Neural cell (in vitro differentiated cells): Measurements from ENCODE around the gene ARHGAP9. TPM values are rescaled to one million over a fixed set of nuclear protein-coding genes. Genes with fewer than 3 reads are reported as not detected.

Experiments used
- H2AFZ ChIP-seq: fragments of 200-600, 300-800 bp; sonication (generic), shearing (Covaris generic); 2 replicates; pipeline ENCODE4 v1.6.0; 2014; ENCODE audit warnings: low read depth, mild to moderate bottlenecking, antibody characterized with exemption, low read length, moderate library complexity
- H3F3A ChIP-seq: fragments of 200-600 bp; shearing (Covaris generic); 2 replicates; pipeline ENCODE4 v1.6.1; 2016; ENCODE audit warnings: mild to moderate bottlenecking, moderate library complexity, mixed read lengths, antibody characterized with exemption, low read length; ENCODE audit not compliant: insufficient read depth, poor library complexity, severe bottlenecking
- H3K27ac ChIP-seq: fragments of 200-600, 300-800 bp; sonication (generic), shearing (Covaris generic); 2 replicates; pipeline ENCODE4 v1.5.1; 2014; ENCODE audit warnings: mild to moderate bottlenecking, low read length, moderate library complexity
- H3K27me3 ChIP-seq: fragments of 300-800, 200-600 bp; sonication (generic), shearing (Covaris generic); 2 replicates; pipeline ENCODE4 v1.6.0; 2014; ENCODE audit warnings: mild to moderate bottlenecking, low read depth, low read length, moderate library complexity; ENCODE audit not compliant: insufficient read depth
- H3K36me3 ChIP-seq: fragments of 300-800, 200-600 bp; sonication (generic), shearing (Covaris generic); 2 replicates; pipeline ENCODE4 v1.5.1; 2014; ENCODE audit warnings: mild to moderate bottlenecking, antibody characterized with exemption, low read length, moderate library complexity; ENCODE audit not compliant: insufficient read depth
- H3K4me2 ChIP-seq: fragments of 300-800, 200-600 bp; sonication (generic), shearing (Covaris generic); 2 replicates; pipeline ENCODE4 v1.6.0; 2014; ENCODE audit warnings: mild to moderate bottlenecking, low read length
- H3K4me3 ChIP-seq: fragments of 300-800, 200-600 bp; sonication (generic), shearing (Covaris generic); 2 replicates; pipeline ENCODE4 v1.5.1; 2014; ENCODE audit warnings: mild to moderate bottlenecking, low read length, moderate library complexity
- H3K79me2 ChIP-seq: fragments of 200-600 bp; shearing (Covaris generic); replicated peaks from 2 replicates; pipeline ENCODE4 v1.6.0; 2014; ENCODE audit warnings: mild to moderate bottlenecking, low read length, moderate library complexity; ENCODE audit not compliant: insufficient read depth
- H3K9ac ChIP-seq: fragments of 300-800, 200-600 bp; sonication (generic), shearing (Covaris generic); 2 replicates; pipeline ENCODE4 v1.6.1; 2016; ENCODE audit warnings: mild to moderate bottlenecking, low read length, mixed read lengths
- H3K9me2 ChIP-seq: fragments of 200-600 bp; shearing (Covaris generic); 2 replicates; pipeline ENCODE4 v1.6.1; 2016; ENCODE audit warnings: mild to moderate bottlenecking, low read length, mixed read lengths; ENCODE audit not compliant: insufficient read depth
- H3K9me3 ChIP-seq: fragments of 200-600, 300-800 bp; sonication (generic), shearing (Covaris generic); 2 replicates; pipeline ENCODE4 v1.6.1; 2016; ENCODE audit warnings: mild to moderate bottlenecking, mixed run types, low read length, moderate library complexity, mixed read lengths
- H4K20me1 ChIP-seq: fragments of 200-600 bp; shearing (Covaris generic); 2 replicates; pipeline ENCODE4 v1.6.1; 2016; ENCODE audit warnings: mild to moderate bottlenecking, mixed run types; ENCODE audit not compliant: insufficient read depth
- EP300 ChIP-seq: fragments of 450-650 bp; conservative IDR thresholded peaks from 2 replicates; pipeline ENCODE4 v1.6.1; 2014; ENCODE audit warnings: antibody characterized with exemption, mild to moderate bottlenecking, moderate library complexity; ENCODE audit not compliant: poor library complexity, severe bottlenecking
- EZH2 ChIP-seq: fragments of 200-600, 300-800 bp; shearing (Covaris generic), sonication (generic); IDR thresholded peaks from 2 replicates; pipeline ENCODE4 v1.6.1; 2014; ENCODE audit warnings: antibody characterized with exemption, low read length, borderline replicate concordance, mild to moderate bottlenecking; ENCODE audit not compliant: insufficient read depth, poor library complexity, severe bottlenecking
- MXI1 ChIP-seq: fragments of 450-650 bp; conservative IDR thresholded peaks from 2 replicates; pipeline ENCODE4 v1.6.1; 2014; ENCODE audit warnings: antibody characterized with exemption, mild to moderate bottlenecking; ENCODE audit not compliant: poor library complexity, severe bottlenecking
- POLR2AphosphoS5 ChIP-seq: IDR thresholded peaks from 2 replicates; pipeline ENCODE4 v1.6.1; 2012
- RAD21 ChIP-seq: fragments of 450-650 bp; conservative IDR thresholded peaks from 2 replicates; pipeline ENCODE4 v1.6.1; 2014; ENCODE audit warnings: antibody characterized with exemption, mild to moderate bottlenecking, moderate library complexity
- SMC3 ChIP-seq: fragments of 450-650 bp; conservative IDR thresholded peaks from 2 replicates; pipeline ENCODE4 v1.6.1; 2014; ENCODE audit warnings: antibody characterized with exemption, mild to moderate bottlenecking, moderate library complexity; ENCODE audit not compliant: poor library complexity
- TAF1 ChIP-seq: IDR thresholded peaks from 2 replicates; pipeline ENCODE4 v1.6.1; 2012; ENCODE audit warnings: low read depth
- polyA plus RNA-seq: library from polyadenylated mRNA; depleted of rRNA; stranded (reverse); fragments of >200 nt; gene quantifications from 2 replicates; pipeline ENCODE4 v1.2.3, GENCODE V29; 2014
- TF ChIP-seq, protein P1 (sequence below): fragments of 450-650 bp; IDR thresholded peaks from 2 replicates; pipeline ENCODE4 v1.5.1; 2014; ENCODE audit warnings: antibody characterized with exemption, mild to moderate bottlenecking, moderate library complexity; ENCODE audit not compliant: poor library complexity, severe bottlenecking
- TF ChIP-seq, protein P2 (sequence below): IDR thresholded peaks from 2 replicates; pipeline ENCODE4 v1.6.1; 2012; ENCODE audit warnings: borderline replicate concordance

Gene ARHGAP9
- polyA plus RNA-seq, 1 donor from 2014 or later: not detected

DNA sequence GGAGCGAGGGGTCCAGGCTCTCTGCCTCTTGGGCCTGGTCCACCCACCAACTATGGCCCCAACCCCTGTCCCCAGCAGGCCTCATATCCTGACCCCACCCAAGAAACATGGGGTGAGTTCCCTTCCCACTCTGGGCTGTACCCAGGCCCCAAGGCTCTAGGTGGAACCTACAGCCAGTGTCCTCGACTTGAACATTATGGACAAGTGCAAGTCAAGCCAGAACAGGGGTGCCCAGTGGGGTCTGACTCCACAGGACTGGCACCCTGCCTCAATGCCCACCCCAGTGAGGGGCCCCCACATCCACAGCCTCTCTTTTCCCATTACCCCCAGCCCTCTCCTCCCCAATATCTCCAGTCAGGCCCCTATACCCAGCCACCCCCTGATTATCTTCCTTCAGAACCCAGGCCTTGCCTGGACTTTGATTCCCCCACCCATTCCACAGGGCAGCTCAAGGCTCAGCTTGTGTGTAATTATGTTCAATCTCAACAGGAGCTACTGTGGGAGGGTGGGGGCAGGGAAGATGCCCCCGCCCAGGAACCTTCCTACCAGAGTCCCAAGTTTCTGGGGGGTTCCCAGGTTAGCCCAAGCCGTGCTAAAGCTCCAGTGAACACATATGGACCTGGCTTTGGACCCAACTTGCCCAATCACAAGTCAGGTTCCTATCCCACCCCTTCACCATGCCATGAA, 8.6 kb downstream of the ARHGAP9 start:
- Histone ChIP-seq H3K79me2 (no peaks in the 10 kb centered on the region), H3K4me3 (no peak overlapping the region), H3K36me3 (no peaks in the 10 kb centered on the region), H3K9me3 (no peaks in the 10 kb centered on the region), H3K27me3 (peaks cover 57% of the 10 kb centered on the region), H2AFZ (no peak overlapping the region), H3K9me2 (no peaks in the 10 kb centered on the region), H4K20me1 (no peaks in the 10 kb centered on the region), H3K4me2 (no peak overlapping the region), H3K27ac (no peak overlapping the region), H3F3A (no peaks in the 10 kb centered on the region), H3K9ac (no peak overlapping the region)
- TF ChIP-seq EZH2: no peak
- TF ChIP-seq EP300: no peak
- no peak for TF ChIP-seq RAD21
- no peak for TF ChIP-seq SMC3
- TF ChIP-seq, protein P1, sequence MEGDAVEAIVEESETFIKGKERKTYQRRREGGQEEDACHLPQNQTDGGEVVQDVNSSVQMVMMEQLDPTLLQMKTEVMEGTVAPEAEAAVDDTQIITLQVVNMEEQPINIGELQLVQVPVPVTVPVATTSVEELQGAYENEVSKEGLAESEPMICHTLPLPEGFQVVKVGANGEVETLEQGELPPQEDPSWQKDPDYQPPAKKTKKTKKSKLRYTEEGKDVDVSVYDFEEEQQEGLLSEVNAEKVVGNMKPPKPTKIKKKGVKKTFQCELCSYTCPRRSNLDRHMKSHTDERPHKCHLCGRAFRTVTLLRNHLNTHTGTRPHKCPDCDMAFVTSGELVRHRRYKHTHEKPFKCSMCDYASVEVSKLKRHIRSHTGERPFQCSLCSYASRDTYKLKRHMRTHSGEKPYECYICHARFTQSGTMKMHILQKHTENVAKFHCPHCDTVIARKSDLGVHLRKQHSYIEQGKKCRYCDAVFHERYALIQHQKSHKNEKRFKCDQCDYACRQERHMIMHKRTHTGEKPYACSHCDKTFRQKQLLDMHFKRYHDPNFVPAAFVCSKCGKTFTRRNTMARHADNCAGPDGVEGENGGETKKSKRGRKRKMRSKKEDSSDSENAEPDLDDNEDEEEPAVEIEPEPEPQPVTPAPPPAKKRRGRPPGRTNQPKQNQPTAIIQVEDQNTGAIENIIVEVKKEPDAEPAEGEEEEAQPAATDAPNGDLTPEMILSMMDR: no peak
- no peak for TF ChIP-seq POLR2AphosphoS5
- TF ChIP-seq, protein P2, sequence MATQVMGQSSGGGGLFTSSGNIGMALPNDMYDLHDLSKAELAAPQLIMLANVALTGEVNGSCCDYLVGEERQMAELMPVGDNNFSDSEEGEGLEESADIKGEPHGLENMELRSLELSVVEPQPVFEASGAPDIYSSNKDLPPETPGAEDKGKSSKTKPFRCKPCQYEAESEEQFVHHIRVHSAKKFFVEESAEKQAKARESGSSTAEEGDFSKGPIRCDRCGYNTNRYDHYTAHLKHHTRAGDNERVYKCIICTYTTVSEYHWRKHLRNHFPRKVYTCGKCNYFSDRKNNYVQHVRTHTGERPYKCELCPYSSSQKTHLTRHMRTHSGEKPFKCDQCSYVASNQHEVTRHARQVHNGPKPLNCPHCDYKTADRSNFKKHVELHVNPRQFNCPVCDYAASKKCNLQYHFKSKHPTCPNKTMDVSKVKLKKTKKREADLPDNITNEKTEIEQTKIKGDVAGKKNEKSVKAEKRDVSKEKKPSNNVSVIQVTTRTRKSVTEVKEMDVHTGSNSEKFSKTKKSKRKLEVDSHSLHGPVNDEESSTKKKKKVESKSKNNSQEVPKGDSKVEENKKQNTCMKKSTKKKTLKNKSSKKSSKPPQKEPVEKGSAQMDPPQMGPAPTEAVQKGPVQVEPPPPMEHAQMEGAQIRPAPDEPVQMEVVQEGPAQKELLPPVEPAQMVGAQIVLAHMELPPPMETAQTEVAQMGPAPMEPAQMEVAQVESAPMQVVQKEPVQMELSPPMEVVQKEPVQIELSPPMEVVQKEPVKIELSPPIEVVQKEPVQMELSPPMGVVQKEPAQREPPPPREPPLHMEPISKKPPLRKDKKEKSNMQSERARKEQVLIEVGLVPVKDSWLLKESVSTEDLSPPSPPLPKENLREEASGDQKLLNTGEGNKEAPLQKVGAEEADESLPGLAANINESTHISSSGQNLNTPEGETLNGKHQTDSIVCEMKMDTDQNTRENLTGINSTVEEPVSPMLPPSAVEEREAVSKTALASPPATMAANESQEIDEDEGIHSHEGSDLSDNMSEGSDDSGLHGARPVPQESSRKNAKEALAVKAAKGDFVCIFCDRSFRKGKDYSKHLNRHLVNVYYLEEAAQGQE: no peak
- TF ChIP-seq MXI1: no peak
- no peak for TF ChIP-seq TAF1

DNA sequence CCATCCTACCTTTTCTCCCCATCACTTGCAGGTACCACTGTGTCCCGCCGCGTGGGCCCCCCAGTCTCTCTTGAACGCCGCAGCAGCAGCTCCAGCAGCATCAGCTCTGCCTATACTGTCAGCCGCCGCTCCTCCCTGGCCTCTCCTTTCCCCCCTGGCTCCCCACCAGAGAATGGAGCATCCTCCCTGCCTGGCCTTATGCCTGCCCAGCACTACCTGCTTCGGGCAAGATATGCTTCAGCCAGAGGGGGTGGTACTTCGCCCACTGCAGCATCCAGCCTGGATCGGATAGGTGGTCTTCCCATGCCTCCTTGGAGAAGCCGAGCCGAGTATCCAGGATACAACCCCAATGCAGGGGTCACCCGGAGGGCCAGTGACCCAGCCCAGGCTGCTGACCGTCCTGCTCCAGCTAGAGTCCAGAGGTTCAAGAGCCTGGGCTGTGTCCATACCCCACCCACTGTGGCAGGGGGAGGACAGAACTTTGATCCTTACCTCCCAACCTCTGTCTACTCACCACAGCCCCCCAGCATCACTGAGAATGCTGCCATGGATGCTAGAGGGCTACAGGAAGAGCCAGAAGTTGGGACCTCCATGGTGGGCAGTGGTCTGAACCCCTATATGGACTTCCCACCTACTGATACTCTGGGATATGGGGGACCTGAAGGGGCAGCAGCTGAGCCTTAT, 9.2 kb downstream of the ARHGAP9 start:
- Histone ChIP-seq H3F3A (no peaks in the 10 kb centered on the region), H3K27me3 (peaks cover 50% of the 10 kb centered on the region), H2AFZ (no peak overlapping the region), H3K79me2 (no peaks in the 10 kb centered on the region), H3K9me2 (no peaks in the 10 kb centered on the region), H3K27ac (no peak overlapping the region), H3K4me3 (no peak overlapping the region), H3K9ac (no peak overlapping the region), H3K9me3 (no peaks in the 10 kb centered on the region), H3K36me3 (no peaks in the 10 kb centered on the region), H4K20me1 (no peaks in the 10 kb centered on the region), H3K4me2 (no peak overlapping the region)
- TF ChIP-seq POLR2AphosphoS5 (no peak), RAD21 (no peak)
- TF ChIP-seq, protein P1: no peak
